H1 (cell line): ENCODE results near the gene BACE2. TPM values are rescaled to one million over a fixed set of nuclear protein-coding genes. Genes with fewer than 3 reads are reported as not detected.

ENCODE experiments used
- CHD1 ChIP-seq: IDR thresholded peaks from 2 replicates; pipeline ENCODE4 v1.6.1; 2012; ENCODE audit warnings: low read depth, low read length, improper control_type of control experiment
- CREB1 ChIP-seq: IDR thresholded peaks from 2 replicates; pipeline ENCODE4 v1.6.1; 2012; ENCODE audit warnings: inconsistent platforms
- CTBP2 ChIP-seq: IDR thresholded peaks from 2 replicates; pipeline ENCODE4 v1.7.0; 2011; ENCODE audit warnings: borderline replicate concordance, mild to moderate bottlenecking, moderate library complexity, mixed read lengths, low read length; ENCODE audit not compliant: insufficient read depth, insufficient read length
- SP4 ChIP-seq: IDR thresholded peaks from 2 replicates; pipeline ENCODE4 v1.6.1; 2012; ENCODE audit warnings: low read length, inconsistent platforms
- YY1 ChIP-seq: IDR thresholded peaks from 2 replicates; pipeline ENCODE4 v1.6.1; 2011; ENCODE audit warnings: low read depth, mild to moderate bottlenecking, low read length
- polyA plus RNA-seq, 7 experiments: library from polyadenylated mRNA; depleted of rRNA in 3 of 7; stranded (reverse) in 5 of 7; unstranded in 2 of 7; fragments of >200 nt in 5 of 7; fragments of 200-250 nt in 2 of 7; gene quantifications; 1 replicate in 5 of 7; 2 replicates in 1 of 7; 4 replicates in 1 of 7; pipeline versions ENCODE4 v1.2.1 to v1.2.3, GENCODE V29; 2011 to 2013; ENCODE audit warnings: missing spikeins in 2 of 7, mixed read lengths in 2 of 7
- total RNA-seq: library from RNA; stranded (reverse); fragmentation: NEBNext Ultra II Directional; extraction: Animal tissue kit (Norgen Biotek cat#: 25700); gene quantifications from 2 replicates; pipeline ENCODE4 v1.2.1, GENCODE V29; 2021

BACE2 gene
- total and polyA plus RNA-seq, 2 of the 8 experiments (the other 6 are each of a cell fraction or from before 2014, with no cell fraction given): 8.1 to 10.9 TPM

- TF ChIP-seq CREB1 (no peak), CTBP2 (no peak), CHD1 (no peak), SP4 (no peak), YY1 (no peak)
- TF ChIP-seq, all 59 proteins: peak for 0
Measured at GRCh38 chr21:41161428-41161827, 6.5 kb upstream of the BACE2 start (continued).
